K562 (cell line): ENCODE data around the gene ARL5C. TPM values are rescaled to one million over a fixed set of nuclear protein-coding genes. Genes with fewer than 3 reads are reported as not detected.

Experiments used
- ATAC-seq: fragments of 200-7000 bp; cut with Tn5 transposase; 3 replicates; pipeline ENCODE4 v1.9.1; 2020; ENCODE audit warnings: moderate library complexity
- BruUV-seq: library from RNA; stranded (reverse); fragments of 400-500 nt; replicated peaks from 2 replicates; lab custom pipeline; 2021; lab: Mats Ljungman, UMichigan
- CTCF ChIA-PET: fragments of 300-600 bp; formaldehyde crosslinking; extraction: SDS; loops from one replicate; lab custom pipeline; 2021; ENCODE audit warnings: low intra/inter-chr PET ratio; lab: Yijun Ruan, JAX
- POLR2A ChIA-PET: fragments of 300-600, 350-650 bp; sonication (Branson Sonifier 250); formaldehyde crosslinking; extraction: SDS; loops from one replicate; lab custom pipeline; 2021; ENCODE audit warnings: antibody characterized with exemption, inconsistent platforms; lab: Yijun Ruan, JAX
- DNase-seq, 4 experiments: peaks; one replicate each; pipeline versions ENCODE4 v3.0.0 to v3.0.0-alpha.2; 2011 to 2018; ENCODE audit warnings: low spot score in 3 of 4, mixed read lengths in 3 of 4; ENCODE audit errors: extremely low read depth in 1 of 4
- FAIRE-seq: peaks from 2 replicates; lab custom pipeline; 2011; peaks lifted over from hg19 to GRCh38; lab: Jason Lieb, UNC
- H2AFZ ChIP-seq: 2 replicates; pipeline ENCODE4 v1.6.0; 2011; ENCODE audit warnings: low read depth, low read length, control low read depth, inconsistent platforms
- H3K27ac ChIP-seq: fragments of 200-600 bp; 3 replicates; pipeline ENCODE4 v1.8.0; 2011; ENCODE audit warnings: low read depth, mild to moderate bottlenecking, control low read depth, inconsistent platforms, low read length, moderate library complexity, mixed read lengths; ENCODE audit errors: extremely low read depth
- H3K27me3 ChIP-seq, 2 experiments: fragments of 300-600 bp in 1 of 2; 2 replicates in 1 of 2; 3 replicates in 1 of 2; pipeline versions ENCODE4 v1.6.0 to v1.8.0; 2011; ENCODE audit warnings: inconsistent platforms in 2 of 2, low read length in 2 of 2, mild to moderate bottlenecking in 1 of 2, mixed read lengths in 1 of 2, moderate library complexity in 1 of 2; ENCODE audit not compliant: control insufficient read depth in 2 of 2, insufficient read depth in 2 of 2
- H3K36me3 ChIP-seq: fragments of 300-600 bp; 3 replicates; pipeline ENCODE4 v1.8.0; 2011; ENCODE audit warnings: mild to moderate bottlenecking, low read length, inconsistent platforms; ENCODE audit not compliant: control insufficient read depth, insufficient read depth
- H3K4me1 ChIP-seq, 2 experiments: fragments of 200-600 bp in 1 of 2; replicated peaks in 1 of 2; 2 replicates in 1 of 2; 3 replicates in 1 of 2; pipeline versions ENCODE4 v1.5.1 to v1.8.0; 2011; ENCODE audit warnings: inconsistent platforms in 2 of 2, low read length in 2 of 2, mild to moderate bottlenecking in 1 of 2, mixed read lengths in 1 of 2, moderate library complexity in 1 of 2; ENCODE audit not compliant: control insufficient read depth in 2 of 2, insufficient read depth in 2 of 2
- H3K4me2 ChIP-seq: 2 replicates; pipeline ENCODE4 v1.6.1; 2011; ENCODE audit warnings: low read length, control low read depth, inconsistent platforms, mixed read lengths; ENCODE audit not compliant: insufficient read depth
- H3K4me3 ChIP-seq: fragments of 200-600 bp; sonication (generic), shearing (Covaris generic); 2 replicates; pipeline ENCODE4 v1.5.1; 2016; ENCODE audit warnings: control low read depth, inconsistent platforms
- H3K79me2 ChIP-seq: fragments of 200-600 bp; 3 replicates; pipeline ENCODE4 v1.8.0; 2011; ENCODE audit warnings: low read length, inconsistent platforms; ENCODE audit not compliant: control insufficient read depth, insufficient read depth
- H3K9ac ChIP-seq, 2 experiments: 2 replicates each; pipeline versions ENCODE4 v1.6.0 to v1.6.1; 2011; ENCODE audit warnings: low read depth in 2 of 2, low read length in 2 of 2, control low read depth in 1 of 2, inconsistent platforms in 1 of 2, mild to moderate bottlenecking in 1 of 2, mixed read lengths in 1 of 2; ENCODE audit not compliant: insufficient read depth in 1 of 2
- H3K9me1 ChIP-seq: one replicate; pipeline ENCODE4 v1.6.0; 2011; ENCODE audit warnings: inconsistent platforms, mild to moderate bottlenecking, low read length, moderate library complexity; ENCODE audit not compliant: control insufficient read depth, insufficient read depth
- H3K9me3 ChIP-seq: replicated peaks from 2 replicates; pipeline ENCODE4 v1.5.1; 2011; ENCODE audit warnings: low read depth, low read length, inconsistent platforms; ENCODE audit not compliant: control insufficient read depth, insufficient read depth
- H4K20me1 ChIP-seq: replicated peaks from 2 replicates; pipeline ENCODE4 v1.6.1; 2011; ENCODE audit warnings: low read length, inconsistent platforms, mixed read lengths; ENCODE audit not compliant: control insufficient read depth, insufficient read depth
- CHD4 ChIP-seq: fragments of 200-600 bp; sonication (generic); IDR thresholded peaks from 3 replicates; pipeline ENCODE4 v1.6.1; 2012; ENCODE audit warnings: low read depth, mild to moderate bottlenecking, mixed read lengths, low read length, inconsistent platforms; ENCODE audit not compliant: insufficient read depth, insufficient replicate concordance, poor library complexity, severe bottlenecking
- CTCFL ChIP-seq: IDR thresholded peaks from 2 replicates; pipeline ENCODE4 v1.6.1; 2011; ENCODE audit warnings: borderline replicate concordance, low read depth, mild to moderate bottlenecking, moderate library complexity, low read length; ENCODE audit not compliant: insufficient read depth, poor library complexity, severe bottlenecking
- IRF2 ChIP-seq: sonication (generic); formaldehyde crosslinking; IDR thresholded peaks from 2 replicates; pipeline ENCODE4 v1.8.1; 2022; ENCODE audit warnings: mild to moderate bottlenecking, missing genetic modification reagents
- REST ChIP-seq, 2 experiments: fragments of 450-650 bp; formaldehyde crosslinking in 1 of 2; IDR thresholded peaks; 2 replicates each; pipeline versions ENCODE4 v1.4.0 to v1.6.1; 2014 to 2020; ENCODE audit warnings: mild to moderate bottlenecking in 2 of 2, borderline replicate concordance in 1 of 2, low read depth in 1 of 2
- RFX7 ChIP-seq: fragments of 250-450 bp; sonication (Bioruptor Pico); IDR thresholded peaks from 2 replicates; pipeline ENCODE4 v1.5.1; 2021; ENCODE audit warnings: mild to moderate bottlenecking
- ZNF561 ChIP-seq: fragments of 450-650 bp; formaldehyde crosslinking; conservative IDR thresholded peaks from 2 replicates; pipeline ENCODE4 v1.4.0; 2020; ENCODE audit warnings: mild to moderate bottlenecking, moderate library complexity
- ZNF764 ChIP-seq: fragments of 250-450 bp; sonication (Bioruptor Pico); IDR thresholded peaks from 2 replicates; pipeline ENCODE4 v1.4.0; 2020; ENCODE audit warnings: low read depth, mild to moderate bottlenecking, moderate library complexity
- WGBS: fragments of 100-300 bp; shearing (Covaris generic); methylation state at CpG from one replicate; pipeline ENCODE4 v1.1.6; 2016; ENCODE audit warnings: low coverage, mixed read lengths; ENCODE audit not compliant: insufficient coverage; ENCODE audit errors: missing lambda C conversion rate; 5-methylcytosine and 5-hydroxymethylcytosine counted together
- in situ Hi-C: fragments of 300-500 bp; cut with MboI; formaldehyde crosslinking; loops from 4 replicates; pipeline ENCODE4 v1.15.0; 2018; ENCODE audit warnings: inconsistent platforms, mixed read lengths
- intact Hi-C: fragments of 100-400 bp; cut with micrococcal nuclease; formaldehyde crosslinking; loops from 2 replicates; pipeline ENCODE4 v1.14.2; 2022
- polyA plus RNA-seq, 8 experiments: library from polyadenylated mRNA; depleted of rRNA in 4 of 8; stranded (reverse) in 5 of 8; unstranded in 3 of 8; fragments of >200 nt; fragmentation: Nextera tagmentation in 2 of 8; fragmentation: Illumina TruSeq in 1 of 8; extraction: Ambion mirVana in 2 of 8; extraction: Trizol in 1 of 8; gene quantifications; 2 replicates each; pipeline versions ENCODE4 v1.2.1 to v1.2.3, GENCODE V29; 2011 to 2014; ENCODE audit warnings: inconsistent platforms in 1 of 8, missing spikeins in 1 of 8
- total RNA-seq, 7 experiments: library from RNA; depleted of rRNA in 6 of 7; stranded (reverse); fragments of >200 nt in 6 of 7; fragmentation: Illumina TruSeq in 2 of 7; extraction: Trizol in 2 of 7; gene quantifications; 2 replicates each; pipeline versions ENCODE4 v1.2.1 to v1.2.3, GENCODE V29; 2011 to 2021; ENCODE audit warnings: low replicate concordance in 1 of 7

Gene ARL5C
- total and polyA plus RNA-seq, 9 of the 15 experiments (the other 6 are each of a cell fraction or from before 2014, with no cell fraction given): not detected

GRCh38 chr17:39175695-39176093 is 9.7 kb upstream of the ARL5C start (continued):
- TF ChIP-seq ZNF561: no peak

GRCh38 chr17:39174920-39175694 is 9.1 kb upstream of the ARL5C start:
- peaks cover 7 to 33% of the 10 kb centered on the region in 2 experiments for H3K4me1 ChIP-seq
- TF ChIP-seq CHD4: no peak
- no peak for TF ChIP-seq ZNF764
- peak; percentile 46 for TF ChIP-seq CTCFL
- no peak for TF ChIP-seq IRF2
- no peak for TF ChIP-seq RFX7 (CRISPR knock-in tag)
- peak; percentile 52; the same call in 1 of the 2 replicates for TF ChIP-seq REST (IDR thresholded peaks at IDR 0.05; ENCODE audit: borderline replicate concordance)
- TF ChIP-seq REST (CRISPR knock-in tag; IDR thresholded peaks at IDR 0.05; ENCODE audit: low read depth): no peak

More at GRCh38 chr17:39174920-39175694, 9.1 kb upstream of the ARL5C start:
- Histone ChIP-seq H3K27ac (peak overlapping the region; percentile 41; the same call in 1 of the 3 replicates), H3K4me2 (no peak overlapping the region), H3K9me3 (no peaks in the 10 kb centered on the region), H3K79me2 (no peaks in the 10 kb centered on the region), H3K36me3 (peaks cover 12% of the 10 kb centered on the region; the same call in 2 of the 3 replicates), H3K27me3 (no peaks in the 10 kb centered on the region), H3K4me3 (no peak overlapping the region), H3K9me1 (peaks cover 5% of the 10 kb centered on the region), H4K20me1 (peaks cover 6% of the 10 kb centered on the region), H3K9ac (peak overlapping the region in 1 of 2 experiments; percentile 54; a peak in 2 of 4 replicates), H2AFZ (0 out of 2 replicates have a peak overlapping the region, but pooled peaks have one; percentile 25)
- POLR2A ChIA-PET: interaction anchor here (0.6 to 2.5 kb wide), 5 partner anchors 8 to 114 kb away, joined by 3 to 14 read pairs (median 3); no protein-coding TSS in a partner anchor
- in situ Hi-C loops: no loop called here
- ATAC-seq (peak; percentile 95), FAIRE-seq (peak; percentile 88), DNase-seq (peak; percentile 88 to 89 (median 89))
- CTCF ChIA-PET: interaction anchor here (0.8 to 2.5 kb wide), 2 partner anchors 106 to 192 kb away, joined by 4 to 6 read pairs; no protein-coding TSS in a partner anchor
- 60% methylated on average over 21 of the region's 35 CpGs for whole genome bisulfite sequencing
- intact Hi-C loops: no loop called here
- no TSS peak for BruUV-seq
